Stimulated activated CD4-positive, alpha-beta T cell treated with anti-CD3 and anti-CD28 coated beads, Interleukin-4, amount 100 ng/mL, for 4 hours (primary cell): ENCODE data around the gene KDM7A.
"Not testable (repeated sequence)": the region's sequence is repeated elsewhere in the genome, so short reads cannot be mapped to it uniquely, and the experiment has no call there.

Experiments used
- DNase-seq, 2 experiments: peaks; one replicate each; pipeline ENCODE4 v3.0.0-alpha.2; 2020

The KDM7A gene

DNA sequence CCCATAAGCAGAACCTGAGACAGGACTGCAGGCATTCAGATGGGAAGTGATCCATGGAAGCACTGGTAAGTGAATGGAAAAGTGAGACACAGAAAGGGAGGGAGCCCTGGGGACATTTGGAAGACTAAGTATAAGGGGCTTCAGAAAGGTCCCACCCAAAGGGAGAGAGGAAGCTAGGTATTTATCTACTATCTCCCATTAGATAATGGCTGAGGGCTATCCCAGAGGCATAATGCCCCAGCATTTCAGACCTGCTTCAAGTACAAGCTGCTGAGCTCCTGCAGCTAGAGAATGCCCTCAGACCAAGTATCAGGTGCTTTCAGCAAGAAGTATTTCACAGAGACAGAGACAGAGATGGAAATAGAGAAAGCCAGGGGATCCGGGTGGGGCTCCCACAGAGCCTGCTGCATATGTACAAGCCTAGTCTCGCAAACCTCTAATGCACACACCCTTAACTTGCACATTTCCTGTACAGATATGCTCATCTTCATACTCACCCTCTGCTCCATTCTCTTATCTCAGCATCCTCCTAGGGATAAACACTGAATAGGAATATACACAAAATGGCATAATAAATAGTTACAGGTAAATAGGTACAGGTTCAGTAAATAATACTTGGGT lies 20.2 kb downstream of the KDM7A start:
- DNase-seq = no peak

DNA sequence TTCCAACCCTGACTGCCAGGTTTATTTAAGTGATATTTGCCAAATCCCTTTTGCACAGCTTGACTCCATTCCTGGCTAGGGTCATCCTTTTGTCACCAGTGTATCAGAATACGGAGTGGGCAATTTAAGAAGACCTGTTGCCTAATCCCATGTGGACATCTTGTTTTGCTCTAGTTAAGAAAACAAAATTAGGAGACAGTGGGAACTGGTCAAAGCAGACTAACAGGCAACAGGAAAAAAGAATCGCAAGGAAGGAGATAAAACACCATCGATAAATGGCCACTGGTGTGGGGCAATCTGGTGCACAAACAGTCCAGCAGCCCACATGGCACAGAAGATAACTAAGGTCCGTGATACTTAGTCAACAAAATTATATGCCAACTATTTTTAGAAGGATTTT lies 21.4 kb downstream of the KDM7A start:
- DNase-seq = no peak

DNA sequence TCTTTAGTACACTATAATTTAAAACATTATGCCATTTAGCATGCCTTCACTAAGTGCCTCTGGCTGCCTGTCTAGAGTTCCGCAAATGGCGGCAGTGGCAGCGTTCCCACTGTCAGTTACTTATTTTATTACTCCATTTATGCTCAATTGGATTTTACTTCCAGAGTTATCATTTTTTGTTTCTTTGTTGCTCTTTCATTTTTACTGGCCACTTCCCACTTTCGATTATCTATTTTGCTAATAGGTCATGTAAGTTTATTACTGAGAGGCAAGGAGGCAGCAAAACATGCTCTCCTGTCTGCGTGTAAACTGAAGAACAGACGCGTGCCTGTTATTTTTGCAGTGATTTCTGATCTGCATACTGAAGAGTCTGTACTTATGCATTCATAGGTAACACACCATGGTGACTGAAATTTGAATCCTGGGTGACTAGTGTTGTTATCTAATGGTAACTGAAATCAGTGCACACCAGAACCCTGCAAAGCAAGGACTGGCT lies 23.1 kb downstream of the KDM7A start:
- no peak for DNase-seq

DNA sequence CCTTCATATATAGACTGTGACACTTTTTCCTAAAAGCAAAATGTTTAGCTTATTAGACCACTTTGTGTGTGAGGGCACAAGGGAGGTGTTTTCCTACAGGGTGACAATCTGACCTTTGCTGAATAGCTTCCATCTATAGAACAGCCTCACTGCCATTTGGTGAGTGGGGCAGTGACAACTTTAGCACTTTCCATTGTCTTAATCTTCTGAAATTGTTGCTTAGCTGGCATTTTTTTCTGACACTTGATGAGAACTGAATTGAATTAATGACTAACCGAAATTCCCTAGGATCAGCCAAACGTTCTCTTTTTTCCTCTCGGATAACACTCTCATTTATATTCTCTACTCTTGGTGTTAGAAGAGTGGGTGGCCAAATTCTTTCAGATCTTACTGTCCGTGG lies 30.2 kb downstream of the KDM7A start:
- no peak for DNase-seq

DNA sequence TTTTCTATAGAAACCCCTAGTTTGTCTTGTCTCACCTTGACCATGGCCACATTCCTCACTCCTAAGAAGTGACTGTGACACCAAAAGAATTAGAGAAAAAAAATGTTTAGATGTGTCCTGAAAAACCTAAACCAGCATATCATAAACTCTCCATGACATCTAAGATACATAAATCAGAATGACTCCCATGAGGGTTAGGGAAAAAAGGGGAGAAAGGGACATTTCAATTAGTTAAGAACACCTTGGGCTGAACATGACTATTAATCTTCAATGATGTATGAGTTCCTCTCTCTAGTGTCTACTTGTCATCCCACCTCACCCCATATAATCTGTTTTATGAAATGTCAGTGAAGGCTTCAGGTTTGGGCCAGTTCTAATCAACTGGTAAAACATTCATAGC lies 31.1 kb downstream of the KDM7A start:
- no peak for DNase-seq

DNA sequence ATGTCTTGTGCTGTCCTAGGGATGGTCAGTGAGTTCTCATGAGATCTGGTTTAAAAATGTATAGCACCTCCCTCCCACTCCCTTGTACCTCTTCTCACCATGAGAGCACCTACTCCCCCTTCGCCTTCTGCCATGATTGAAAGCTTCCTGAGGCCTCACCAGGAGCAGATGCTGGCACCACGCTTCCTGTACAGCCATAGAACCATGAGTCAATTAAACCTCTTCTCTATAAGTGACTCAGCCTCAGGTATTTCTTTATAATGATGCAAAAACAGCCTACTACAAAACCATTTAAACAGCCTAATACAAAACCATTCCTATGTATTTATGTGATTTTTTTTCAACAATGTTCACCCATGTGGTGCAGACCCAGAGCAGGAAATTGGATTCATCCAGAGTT lies 32.0 kb downstream of the KDM7A start:
- no peak for DNase-seq

DNA sequence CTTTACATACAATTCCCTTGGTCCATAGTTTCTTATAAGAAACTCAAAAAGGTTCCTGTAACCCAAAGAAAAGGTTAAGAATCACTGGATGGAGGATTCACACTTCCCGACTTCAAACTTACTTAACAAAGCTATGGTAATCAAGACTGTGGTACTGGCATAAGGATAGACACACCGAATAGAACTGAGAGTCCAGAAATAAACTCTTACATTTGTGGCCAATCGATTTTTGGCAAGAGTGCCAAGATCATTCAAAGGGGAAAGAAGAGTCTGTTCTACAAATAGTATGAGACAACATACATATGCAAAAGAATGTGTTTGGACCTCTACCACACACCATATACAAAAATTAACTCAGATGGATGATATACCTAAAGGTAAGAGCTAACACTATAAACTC lies 32.8 kb downstream of the KDM7A start:
- no peak for DNase-seq

DNA sequence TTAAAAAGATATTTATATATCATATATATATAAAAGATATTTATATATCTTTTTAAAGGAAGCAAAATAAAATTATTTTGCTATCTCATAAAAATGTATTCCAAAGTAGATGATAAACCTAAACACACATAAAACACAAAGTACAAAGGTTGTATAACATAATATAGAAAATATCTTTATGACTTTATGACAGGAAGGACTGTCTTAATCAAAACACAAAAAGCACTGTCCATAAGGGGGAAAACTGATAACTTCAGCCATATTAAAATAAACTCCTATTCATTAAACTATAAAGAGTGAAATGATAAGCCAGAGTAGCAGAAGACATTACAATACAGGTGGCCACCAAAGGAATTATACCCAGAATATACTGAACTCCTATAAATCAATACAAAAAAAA lies 34.8 kb downstream of the KDM7A start:
- DNase-seq = no peak

DNA sequence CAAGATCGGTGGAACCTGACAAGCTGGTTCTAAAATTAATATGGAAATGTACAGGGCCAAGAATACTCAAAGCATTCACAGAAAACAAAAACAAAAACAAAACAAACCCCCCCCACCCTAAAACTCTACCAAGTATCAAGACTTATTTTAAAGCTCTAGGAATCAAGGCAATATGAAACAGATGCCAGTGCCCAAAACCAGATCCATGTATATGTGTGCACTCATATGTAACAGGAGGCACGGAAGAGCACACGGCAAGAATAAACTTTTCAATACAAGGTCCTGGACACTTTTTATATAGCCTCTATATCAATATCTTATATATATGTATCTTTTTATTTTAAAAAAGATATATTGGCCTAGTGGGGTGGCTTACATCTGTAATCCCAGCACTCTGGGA lies 35.5 kb downstream of the KDM7A start:
- no peak for DNase-seq

DNA sequence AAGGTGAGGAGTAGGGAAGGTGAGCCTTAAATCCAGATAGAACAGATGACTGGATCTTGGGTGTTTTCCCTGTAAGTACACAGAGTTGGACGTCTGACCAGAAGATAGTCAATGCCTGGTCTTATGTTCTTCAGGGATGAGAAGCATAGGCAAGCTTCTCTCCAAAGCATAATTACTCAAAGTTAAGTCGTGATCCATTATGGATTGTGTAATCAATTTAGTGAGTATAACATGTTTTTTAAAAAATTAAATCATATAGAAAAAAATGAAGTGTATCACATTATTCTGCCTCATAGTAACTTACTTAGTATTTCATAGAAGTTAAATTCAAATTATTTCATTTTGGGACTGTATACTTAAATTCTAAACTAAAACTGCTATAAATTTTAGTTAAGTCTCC lies 39.7 kb downstream of the KDM7A start:
- DNase-seq = no peak

DNA sequence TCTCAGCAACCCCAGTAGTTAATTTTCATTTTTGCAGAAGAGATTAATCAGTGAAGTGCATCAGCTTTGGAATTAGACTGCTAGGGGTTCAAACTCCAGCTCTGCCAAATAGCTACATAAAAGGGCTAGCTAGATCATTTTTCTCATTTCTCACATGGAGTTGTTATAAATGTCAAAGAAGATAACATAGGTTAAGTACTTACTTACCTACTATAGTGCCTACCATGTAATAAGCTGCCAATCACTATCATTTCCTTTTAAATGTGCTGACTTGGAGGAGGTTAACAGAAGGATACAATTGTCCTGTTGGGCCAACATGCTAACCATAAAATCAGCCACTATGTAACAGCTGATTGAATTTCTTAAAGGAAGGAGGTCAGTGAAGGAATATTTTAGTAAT lies 40.7 kb downstream of the KDM7A start:
- DNase-seq = no peak

DNA sequence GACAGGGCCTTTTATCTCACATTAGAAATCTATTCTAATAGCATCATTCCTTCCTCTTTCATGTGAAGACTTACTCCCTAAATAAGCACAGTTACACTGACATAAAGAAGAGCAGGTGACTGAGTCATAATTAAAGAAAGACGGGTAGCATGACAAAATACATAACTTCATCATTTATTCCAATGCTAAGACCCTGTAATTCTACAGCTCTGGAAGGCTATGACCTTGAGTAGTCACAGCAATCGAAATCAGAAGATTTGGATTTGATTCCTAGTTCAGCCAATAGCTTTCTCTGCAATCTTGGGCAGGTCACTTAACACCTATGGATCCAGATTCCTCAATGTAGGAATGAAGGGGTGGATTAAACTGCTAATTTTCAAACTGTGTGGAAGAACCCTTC lies 42.7 kb downstream of the KDM7A start:
- no peak for DNase-seq

DNA sequence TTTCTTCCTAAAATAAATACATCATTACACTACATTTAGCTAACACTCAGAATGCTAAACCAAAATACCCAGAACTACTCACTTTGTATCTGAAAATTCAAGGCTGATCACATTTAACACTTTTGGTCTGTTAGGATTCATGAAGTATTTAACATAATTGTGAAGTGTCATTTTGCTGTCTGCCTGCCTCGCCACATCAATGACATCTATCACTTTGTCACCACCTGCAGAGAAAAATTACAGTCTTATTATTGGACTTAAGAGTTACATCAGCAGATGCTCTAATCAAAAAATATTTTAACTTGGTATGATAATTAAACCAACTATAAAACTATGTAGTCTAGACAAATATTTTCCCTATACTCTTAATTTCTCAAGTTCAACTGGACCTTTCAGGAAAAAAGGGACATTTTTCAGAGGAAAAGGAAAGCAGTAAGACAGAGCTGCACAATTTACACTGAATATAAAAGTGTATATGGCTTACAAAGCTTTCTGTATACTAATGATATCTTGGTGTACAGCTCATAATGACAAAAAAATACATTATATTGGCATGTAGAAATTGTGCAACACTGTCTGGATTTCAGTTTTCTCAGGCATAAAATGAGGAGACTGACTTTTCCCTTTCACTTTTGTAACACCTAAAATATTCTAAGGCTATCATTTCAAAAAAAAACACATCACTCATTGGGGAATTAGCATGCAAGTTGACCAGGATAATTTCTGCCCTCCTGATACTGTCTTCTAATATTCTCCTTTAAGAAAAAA lies 49.2 kb downstream of the KDM7A start:
- no peak for DNase-seq

DNA sequence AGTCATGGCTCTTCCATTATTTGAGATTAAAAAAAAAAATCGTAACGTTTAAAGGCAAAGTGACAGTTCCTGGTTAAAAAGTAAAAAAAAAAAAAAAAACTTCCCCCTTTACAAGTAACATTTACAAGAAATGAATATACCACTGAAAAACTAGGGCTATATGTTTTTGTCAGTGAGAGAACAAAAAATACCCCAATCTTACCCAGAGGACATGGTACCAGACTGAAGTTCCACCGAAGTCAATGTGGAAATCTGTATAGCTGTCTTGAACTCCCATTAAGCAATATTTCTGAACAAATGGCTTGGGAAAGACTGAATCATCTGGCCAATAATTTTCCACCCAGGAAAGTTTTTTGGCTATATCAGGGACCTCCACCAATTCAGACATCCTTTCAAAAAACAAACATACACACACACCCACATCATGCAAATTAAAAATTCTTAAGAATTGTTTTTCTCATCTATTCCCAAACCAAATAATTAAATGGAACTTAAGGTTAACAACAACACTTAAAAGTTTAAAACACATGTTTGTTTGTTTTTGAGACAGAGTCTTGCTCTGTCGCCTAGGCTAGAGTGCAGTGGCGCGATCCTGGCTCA lies 50.2 kb downstream of the KDM7A start:
- DNase-seq = no peak

DNA sequence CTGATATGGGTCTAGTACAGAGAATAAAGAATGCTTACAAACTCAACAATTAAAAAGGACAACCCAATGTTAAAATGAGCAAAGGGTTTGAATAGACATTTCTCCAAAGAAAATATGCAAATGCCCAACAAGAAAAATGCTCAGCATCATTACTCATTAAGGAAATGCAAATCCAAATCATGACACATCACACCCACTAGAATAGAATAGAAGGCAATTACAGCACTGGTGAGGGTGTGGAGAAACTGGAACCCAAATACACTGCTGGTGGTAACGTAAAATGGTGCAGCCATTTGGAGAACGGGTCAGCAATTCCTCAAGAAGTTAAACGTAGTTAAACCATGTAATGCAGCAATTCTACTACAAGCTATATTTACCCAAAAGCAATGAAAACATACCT lies 53.8 kb downstream of the KDM7A start:
- DNase-seq = no peak

DNA sequence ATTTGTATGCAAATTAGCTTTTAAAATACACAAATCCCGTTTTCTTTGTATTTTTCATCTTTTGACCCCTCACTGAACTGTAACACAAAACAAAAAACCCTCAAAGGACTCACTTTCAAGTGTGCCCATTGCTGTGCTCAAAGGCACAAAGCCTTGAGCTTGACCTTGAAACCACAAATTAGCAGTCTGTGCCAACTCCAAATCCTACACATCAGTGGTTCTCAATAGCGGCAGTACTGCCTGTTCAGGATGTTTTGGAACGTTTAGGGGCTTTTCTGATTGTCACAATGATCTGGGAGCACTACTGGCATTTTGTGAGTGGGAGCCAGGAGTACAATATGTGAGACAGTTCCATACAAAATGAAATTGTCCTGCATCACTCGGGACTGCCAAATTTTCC lies 55.5 kb downstream of the KDM7A start:
- DNase-seq = no peak

DNA sequence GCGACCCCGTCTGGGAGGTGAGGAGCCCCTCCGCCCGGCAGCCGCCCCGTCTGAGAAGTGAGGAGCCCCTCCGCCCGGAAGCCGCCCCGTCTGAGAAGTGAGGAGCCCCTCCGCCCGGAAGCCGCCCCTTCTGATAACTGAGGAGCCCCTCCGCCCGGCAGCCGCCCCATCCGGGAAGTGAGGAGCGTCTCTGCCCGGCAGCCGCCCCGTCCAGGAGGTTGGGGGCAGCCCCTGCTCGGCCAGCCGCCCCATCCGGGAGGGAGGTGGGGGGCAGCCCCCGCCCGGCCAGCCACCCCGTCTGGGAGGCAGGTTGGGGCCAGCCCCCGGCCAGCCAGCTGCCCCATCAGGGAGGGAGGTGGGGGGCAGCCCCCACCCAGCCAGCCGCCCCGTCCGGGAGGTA lies 62.0 kb downstream of the KDM7A start:
- DNase-seq = not testable (repeated sequence)

DNA sequence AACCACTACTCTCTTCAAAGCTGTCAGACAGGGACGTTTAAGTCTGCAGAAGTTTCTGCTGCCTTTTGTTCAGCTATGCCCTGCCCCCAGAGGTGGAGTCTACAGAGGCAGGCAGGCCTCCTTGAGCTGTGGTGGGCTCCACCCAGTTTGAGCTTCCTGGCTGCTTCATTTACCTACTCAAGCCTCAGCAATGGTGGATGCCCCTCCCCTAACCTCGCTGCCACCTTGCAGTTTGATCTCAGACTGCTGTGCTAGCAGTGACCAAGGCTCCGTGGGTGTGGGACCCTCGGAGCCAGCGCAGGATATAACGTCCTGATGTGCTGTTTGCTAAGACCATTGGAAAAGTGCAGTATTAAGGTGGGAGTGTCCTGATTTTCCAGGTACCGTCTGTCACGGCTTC lies 68.0 kb downstream of the KDM7A start:
- DNase-seq = not testable (repeated sequence)

DNA sequence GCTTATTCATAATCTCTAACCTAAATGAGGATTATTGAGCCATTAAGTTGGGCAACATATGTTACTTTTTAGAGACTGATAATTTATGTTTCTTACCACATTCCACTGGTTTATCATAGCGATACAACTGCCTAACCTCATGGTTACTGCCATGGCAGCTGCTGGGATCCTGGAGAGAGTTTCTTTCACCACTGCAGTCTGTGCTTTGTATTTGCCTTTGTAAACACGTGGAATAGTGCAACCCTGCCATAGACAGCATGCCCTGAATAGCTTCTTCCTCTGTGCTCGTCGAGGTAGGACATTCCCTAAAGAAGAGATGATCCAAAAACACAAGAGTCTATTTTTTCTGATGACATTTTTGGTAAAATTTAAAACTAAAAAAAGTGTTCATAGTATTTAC lies 80.3 kb downstream of the KDM7A start:
- DNase-seq = no peak

DNA sequence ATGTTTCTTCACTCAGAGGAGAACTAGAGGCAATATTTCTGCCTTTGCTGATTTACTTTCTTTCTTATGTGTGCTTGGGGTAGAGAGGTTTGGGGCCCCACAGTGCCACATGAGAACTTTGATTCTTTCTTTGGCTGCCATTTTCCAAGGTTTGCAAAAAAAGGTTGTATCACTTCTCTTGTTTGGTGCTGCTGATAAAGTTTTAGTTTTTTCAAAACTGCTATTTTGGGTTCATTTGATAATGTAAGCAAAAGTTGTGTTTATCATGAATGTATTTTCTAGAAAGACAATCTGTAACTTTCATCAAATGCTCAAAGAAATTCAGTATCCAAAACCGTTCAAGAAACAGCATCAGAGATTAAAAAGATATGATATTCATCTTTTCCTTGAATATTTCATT lies 83.4 kb downstream of the KDM7A start:
- no peak for DNase-seq

DNA sequence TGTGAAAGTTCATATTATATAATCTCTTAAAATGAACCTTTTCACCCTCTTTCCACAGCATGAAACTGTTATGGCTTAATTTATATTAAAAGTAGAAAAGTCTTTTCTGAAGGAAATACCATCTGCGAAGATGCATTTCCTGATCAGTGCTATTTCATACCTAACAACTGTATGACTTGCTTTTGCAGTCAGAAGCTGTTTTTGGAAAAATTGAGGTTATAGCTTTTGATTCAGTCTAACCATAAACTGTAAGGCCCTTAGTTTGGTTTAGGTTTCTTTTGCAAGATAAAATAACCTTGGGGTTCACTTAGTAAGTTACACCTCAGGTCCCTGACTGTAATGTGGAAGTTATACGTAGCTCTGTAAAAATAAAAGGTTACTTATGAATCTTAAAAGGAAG lies 91.3 kb downstream of the KDM7A start:
- no peak for DNase-seq

DNA sequence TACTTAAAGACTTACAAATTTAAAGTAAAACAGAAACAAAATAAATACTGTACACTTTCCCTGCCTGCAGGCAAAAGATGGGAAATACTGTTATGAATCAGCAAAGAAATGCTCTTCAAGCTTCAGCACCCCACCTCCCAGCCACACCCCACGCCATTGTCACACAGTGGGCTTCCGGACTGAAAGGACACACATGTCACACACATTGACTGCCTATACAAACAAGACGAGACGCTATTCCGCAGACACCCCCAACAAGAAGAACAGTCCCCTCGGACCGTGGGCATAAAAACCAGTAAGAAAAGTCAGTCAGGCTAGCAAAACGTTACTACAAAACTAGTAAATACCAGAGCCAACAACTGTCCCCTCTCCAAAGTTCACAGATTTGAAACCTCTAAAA lies 91.8 kb downstream of the KDM7A start:
- peak in 1 of 2 experiments; percentile 27 for DNase-seq

DNA sequence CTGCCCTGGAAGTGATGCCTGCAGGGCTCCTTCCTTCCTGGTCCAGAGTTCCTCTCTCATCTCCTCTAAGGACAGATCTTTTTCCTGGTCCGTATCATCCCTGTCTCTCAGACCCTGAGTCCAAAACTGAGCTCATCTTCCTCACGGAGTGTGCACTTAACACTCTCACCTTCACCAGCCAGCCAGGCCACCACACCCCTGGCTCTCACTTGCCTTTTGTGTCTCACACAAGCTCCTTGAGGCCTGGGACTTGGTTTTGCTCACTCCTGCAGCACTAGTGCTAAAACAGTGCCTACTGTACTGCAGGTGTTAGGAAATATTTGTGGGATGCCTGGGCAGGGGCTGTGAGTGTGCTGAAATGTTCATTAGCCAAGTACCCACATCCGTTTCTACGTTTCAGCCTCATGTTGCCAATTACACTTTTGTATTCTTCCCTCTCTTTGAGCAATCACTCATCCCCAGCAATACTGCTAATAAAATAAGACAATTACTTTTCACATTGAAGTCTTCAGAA lies 92.6 kb downstream of the KDM7A start:
- no peak for DNase-seq

DNA sequence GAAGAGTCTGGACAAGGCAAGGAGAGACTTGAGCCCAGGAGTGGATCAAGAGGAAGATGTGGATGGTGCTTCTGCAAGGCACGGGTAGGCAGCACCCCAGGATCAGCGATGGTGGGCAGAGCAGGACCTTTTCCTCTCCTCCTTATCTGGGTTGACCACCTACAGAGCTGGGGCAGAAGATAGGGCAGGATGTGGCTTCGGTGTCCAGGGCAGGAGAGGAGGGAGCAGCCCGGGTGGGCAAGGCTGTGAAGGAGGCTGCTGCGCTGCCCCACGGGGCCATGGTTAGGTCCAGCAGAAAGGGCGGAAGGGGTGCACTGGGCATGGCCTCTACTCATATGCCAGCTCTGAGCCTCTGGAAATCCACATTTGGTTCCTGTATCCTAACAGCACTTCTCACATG lies 94.0 kb downstream of the KDM7A start:
- no peak for DNase-seq
